GM21825 (cell line): ENCODE data around the gene PARVB.

Experiments used
- ATAC-seq: cut with Tn5 transposase; IDR thresholded peaks from one replicate; pipeline ENCODE4 v1.9.1; 2021; ENCODE audit warnings: mild to moderate bottlenecking, moderate library complexity; ENCODE audit not compliant: unreplicated experiment

The PARVB gene

GRCh38 chr22:44194569-44194968 is 170.5 kb downstream of the PARVB start:
- ATAC-seq, result no peak

GRCh38 chr22:44195189-44195871 is 171.2 kb downstream of the PARVB start:
- ATAC-seq, result no peak

- no peak for ATAC-seq
These were observed 172.1 kb downstream of the PARVB start for GRCh38 chr22:44196241-44196640.

DNA sequence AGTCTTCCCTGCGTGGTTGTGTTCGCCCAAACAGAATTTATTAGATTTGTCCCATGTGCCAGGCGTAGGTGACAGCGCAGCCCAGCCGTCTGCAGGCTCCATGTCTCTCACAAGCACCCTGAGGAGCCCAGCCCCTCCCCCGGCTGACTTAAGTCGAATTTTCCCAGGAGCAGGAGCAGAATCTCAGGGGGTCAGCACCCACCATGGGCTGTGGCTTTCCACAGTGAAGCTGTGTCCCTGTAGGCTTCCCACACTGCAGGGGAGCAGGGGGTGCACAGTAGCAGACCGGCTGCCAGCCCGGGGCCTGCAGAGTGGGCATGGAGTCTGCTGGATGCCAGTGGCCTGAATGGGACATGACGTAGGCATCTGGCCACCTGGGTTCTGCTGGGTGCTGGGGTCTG is 172.6 kb downstream of the PARVB start:
- ATAC-seq, result no peak

DNA sequence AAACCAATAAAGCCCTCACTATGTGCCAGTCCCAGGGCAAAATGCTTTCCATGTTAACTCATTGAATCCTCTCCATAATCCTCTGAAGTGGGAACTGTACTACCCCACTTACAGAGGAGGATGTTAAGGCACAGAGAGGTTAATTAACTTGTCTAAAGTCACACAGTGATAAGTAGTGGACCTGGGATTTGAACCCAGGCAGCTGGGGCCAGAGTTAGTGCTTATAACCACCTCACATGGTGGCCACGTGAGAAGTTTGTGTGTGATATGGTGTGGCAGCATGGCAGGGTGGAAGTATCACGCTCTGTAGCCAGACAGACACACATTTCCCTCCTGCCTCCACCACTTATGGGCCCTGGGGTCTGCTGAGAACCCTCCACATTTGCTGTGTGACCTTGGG is 173.2 kb downstream of the PARVB start:
- no peak for ATAC-seq

DNA sequence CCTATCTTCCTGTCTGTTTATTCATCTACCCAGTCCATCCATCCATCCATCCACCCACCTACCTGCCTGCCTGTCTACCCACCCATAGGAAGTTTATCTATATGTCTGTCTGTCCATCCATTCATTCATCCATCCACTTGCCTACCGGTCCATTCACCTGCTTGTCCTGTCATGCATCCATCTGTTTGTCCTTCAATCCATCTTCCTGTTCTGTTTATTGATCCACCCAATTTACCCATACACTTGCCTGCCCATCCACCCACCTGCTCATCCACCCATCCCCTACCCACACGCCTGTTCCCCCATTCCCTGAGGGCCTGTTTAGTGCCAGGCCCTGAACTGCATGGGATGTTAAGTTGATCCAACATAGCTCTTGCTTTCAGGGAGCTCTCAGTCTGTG is 175.1 kb downstream of the PARVB start:
- no peak for ATAC-seq

- ATAC-seq, result no peak
These were observed 175.8 kb downstream of the PARVB start for GRCh38 chr22:44199866-44200265.

- no peak for ATAC-seq
These were observed 176.3 kb downstream of the PARVB start for GRCh38 chr22:44200451-44200850.

DNA sequence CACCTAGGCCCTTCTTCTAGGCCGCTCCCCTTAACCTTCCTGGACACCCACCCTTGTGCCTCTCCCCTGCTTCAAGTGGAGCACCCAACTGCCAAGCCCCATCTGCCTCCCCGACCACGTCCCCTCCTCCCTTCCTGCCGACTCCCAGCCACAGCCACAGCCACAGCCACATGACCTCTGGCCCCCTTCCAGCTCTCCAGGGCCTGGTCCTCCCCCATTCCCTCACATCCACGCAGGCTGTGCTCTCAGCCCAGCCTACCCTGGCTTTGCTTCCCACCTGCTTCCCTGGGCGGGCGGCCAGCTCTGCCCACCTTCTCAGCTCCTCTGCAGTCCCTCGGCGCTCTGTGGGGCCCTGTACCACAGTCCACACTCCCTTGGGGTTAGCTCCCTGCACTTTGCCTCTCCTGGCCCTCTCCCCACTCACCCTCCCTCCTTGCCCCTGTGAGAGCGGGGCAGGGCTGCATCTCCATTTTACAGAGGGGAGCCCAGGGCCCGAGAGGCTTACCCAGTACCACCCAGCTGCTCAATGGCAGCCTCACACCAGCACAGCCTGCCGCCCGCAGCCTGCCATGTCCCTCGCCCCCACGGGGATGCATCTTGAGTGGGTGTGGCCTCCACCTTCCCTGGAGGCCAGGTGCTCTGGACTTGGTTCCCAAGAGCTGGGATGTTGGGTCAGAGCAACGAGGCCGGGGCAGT is 176.9 kb downstream of the PARVB start:
- ATAC-seq, result no peak

- ATAC-seq, result no peak
These were observed 177.6 kb downstream of the PARVB start for GRCh38 chr22:44201665-44202064.

GRCh38 chr22:44202261-44202789 is 178.2 kb downstream of the PARVB start:
- no peak for ATAC-seq

DNA sequence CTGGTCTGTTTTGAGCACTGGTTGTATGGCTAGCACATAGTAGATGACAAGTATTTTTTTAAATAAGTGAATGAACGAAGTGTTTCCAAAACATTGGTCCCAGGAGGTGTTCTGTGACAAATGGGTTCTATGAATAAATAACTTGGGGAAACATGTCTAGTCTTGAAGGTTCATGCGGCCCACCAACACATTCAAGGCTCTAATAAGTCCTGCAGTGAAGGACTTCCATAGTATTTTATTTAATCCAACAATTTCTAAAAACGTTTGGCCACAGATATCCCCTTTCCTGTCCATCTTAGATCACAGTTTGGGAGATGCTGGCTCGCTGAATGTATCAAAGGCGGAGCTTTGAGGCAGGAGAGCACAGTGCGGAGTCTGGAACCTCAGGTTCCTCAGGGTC is 179.1 kb downstream of the PARVB start:
- no peak for ATAC-seq

GRCh38 chr22:44204739-44205515 is 180.8 kb downstream of the PARVB start:
- no peak for ATAC-seq

DNA sequence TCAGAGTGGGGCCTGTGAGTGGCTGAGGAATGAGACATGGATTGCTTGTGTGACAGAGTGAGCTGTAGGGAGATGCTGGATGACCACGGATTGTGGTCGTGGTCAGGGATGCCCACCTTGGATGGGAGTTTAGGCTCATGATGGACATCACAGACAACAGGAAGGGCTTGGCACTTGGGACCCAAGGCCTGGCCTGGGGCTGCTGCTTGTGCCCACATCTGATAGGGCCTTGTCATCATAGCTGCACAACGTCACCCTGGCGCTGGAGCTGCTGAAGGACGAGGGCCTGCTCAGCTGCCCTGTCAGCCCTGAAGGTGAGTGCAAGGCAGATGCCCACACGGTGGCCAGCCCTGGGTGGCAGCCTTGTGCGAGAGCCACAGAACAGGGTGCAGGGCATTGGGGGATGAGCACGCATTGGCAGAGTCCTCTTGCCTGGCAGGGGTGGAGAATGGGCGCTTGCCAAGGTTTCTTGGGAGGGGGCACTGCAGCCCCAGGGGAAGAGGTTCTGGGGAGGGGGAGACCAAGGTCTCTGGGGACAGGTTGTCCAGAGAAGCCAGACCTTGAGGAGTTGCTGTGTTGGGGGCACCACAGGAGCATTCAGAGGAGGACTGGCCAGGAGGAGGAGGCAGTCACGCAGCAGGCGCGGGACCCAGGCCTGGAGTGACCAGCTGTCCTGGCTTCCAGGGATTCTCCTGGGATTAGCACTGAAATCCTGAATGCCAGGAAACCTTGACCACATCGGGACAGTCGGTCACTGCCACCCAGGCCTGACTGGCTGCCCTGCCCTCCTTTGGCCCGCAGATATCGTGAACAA is 181.6 kb downstream of the PARVB start:
- ATAC-seq, result no peak

- ATAC-seq, result no peak
These were observed 182.2 kb downstream of the PARVB start for GRCh38 chr22:44206330-44206645.

DNA sequence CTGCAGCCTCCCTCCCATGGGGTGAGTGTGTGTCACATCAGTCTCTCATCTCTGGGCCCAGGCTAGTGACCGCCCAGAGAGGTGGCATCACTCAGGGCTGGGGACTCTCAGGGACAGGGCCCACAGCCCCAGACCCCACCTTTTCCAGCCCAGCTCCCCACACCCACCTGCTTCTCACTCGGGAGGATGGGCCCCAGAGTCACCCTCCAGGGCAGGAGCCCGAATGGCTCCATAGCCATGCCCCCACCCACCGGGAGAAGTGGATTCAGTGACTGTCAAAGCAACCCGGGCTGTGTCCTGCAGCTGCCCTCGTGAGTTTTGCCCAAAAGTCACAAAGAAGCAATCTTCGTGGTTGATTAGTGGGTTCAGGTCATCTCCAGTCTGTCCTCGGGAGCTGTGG is 182.6 kb downstream of the PARVB start:
- no peak for ATAC-seq

- ATAC-seq, result no peak
These were observed 183.3 kb downstream of the PARVB start for GRCh38 chr22:44207173-44207980.

DNA sequence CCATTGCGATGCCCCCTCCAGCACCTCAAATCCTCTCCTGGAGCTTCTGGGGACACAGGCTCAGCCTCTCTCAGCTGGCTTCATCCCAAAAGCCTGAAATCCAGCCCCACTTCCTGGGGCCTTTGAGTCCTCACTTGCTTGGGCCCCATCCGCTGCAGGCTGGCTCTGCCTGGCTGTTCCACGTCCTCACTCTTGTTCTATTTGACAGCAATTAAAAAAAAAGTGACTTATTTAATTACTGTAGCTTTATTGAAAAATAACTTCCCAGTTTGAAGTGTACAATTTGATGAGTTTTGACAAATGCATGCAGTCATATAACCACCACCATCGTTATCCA is 183.8 kb downstream of the PARVB start:
- no peak for ATAC-seq

DNA sequence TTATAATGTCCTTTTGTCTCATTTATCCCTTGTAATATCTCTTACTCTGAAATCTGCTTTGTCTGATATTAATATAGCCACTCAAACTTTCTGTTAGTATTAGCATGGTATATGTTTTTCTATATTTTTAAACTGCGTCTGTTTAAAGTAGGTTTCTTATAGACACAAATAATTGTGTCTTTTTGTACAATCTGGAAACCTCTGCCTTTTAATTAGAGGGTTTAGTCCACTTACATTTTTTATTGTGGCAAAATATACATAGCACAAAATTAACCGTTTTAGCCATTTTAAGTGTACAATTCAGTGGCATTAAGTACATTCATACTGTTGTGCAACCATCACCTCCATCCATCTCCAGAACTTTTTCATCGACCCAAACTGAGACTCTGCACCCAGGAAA is 185.2 kb downstream of the PARVB start:
- ATAC-seq, result no peak

GRCh38 chr22:44210722-44211121 is 186.6 kb downstream of the PARVB start:
- no peak for ATAC-seq
